AG09319 (cell line): ENCODE data around the gene OXTR.

ENCODE experiments used
- DNase-seq: peaks from one replicate; pipeline ENCODE4 v3.0.0-alpha.2; 2010; ENCODE audit warnings: low read depth; ENCODE audit errors: extremely low read depth
- TF ChIP-seq, protein P1 (sequence below): IDR thresholded peaks from 2 replicates; pipeline ENCODE4 v1.5.1; 2011; ENCODE audit warnings: low read depth, mild to moderate bottlenecking, inconsistent platforms, low read length, moderate library complexity

The OXTR gene

DNA sequence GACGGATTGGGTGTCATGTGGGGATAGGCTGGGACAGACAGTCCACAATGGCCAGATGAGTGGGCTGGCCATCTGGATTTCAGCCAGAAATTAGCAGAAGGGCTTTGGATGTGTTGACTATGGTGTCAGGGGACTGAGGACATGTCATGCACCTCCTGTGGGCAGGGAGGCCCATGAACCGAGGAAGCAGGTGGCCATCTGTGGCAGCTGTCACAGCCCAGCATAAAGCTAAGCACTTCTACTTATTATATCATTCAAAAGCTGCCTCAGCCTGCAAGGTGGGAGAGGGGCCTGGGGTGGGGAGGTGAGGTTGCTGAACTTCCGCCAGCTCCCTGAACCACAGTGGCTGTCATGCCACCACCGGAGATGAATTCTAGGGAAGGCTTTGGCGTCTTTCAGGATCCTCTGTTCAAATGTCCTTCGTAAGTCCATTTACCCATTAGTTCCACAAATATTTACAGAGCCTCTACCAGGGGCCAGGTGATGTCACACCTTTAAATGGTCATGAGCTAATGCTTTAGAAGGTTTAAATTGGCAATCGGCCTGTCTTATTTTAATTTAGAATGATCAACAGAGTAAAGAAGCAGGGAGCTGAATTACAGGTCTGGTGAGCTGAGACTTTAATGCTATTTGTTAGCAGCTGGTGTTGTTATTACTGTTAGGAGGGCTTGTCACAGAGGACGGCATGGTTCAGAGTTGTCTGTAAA, 59.5 kb downstream of the OXTR start:
- TF ChIP-seq, protein P1, sequence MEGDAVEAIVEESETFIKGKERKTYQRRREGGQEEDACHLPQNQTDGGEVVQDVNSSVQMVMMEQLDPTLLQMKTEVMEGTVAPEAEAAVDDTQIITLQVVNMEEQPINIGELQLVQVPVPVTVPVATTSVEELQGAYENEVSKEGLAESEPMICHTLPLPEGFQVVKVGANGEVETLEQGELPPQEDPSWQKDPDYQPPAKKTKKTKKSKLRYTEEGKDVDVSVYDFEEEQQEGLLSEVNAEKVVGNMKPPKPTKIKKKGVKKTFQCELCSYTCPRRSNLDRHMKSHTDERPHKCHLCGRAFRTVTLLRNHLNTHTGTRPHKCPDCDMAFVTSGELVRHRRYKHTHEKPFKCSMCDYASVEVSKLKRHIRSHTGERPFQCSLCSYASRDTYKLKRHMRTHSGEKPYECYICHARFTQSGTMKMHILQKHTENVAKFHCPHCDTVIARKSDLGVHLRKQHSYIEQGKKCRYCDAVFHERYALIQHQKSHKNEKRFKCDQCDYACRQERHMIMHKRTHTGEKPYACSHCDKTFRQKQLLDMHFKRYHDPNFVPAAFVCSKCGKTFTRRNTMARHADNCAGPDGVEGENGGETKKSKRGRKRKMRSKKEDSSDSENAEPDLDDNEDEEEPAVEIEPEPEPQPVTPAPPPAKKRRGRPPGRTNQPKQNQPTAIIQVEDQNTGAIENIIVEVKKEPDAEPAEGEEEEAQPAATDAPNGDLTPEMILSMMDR: no peak
- no peak for DNase-seq

DNA sequence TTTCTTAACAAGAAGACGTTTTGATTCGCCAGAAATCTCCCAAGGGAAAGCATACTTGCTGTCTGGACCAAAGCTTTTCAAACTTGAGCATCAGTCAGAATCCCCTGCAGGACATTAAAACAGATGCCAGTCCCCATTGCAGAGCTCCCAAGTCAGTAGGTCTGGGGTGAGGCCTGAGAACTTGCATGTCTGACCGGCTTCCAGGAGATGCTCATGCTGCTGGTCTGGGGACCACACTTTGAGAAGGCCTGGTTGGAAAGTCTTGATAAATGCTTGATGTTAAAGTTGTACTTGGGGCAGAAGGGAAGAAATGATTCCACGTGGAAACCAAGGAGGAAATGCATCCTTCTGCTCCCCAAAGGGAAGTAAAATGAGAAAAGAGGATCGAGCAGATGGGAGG, 60.1 kb downstream of the OXTR start:
- DNase-seq: no peak
- TF ChIP-seq, protein P1: no peak

DNA sequence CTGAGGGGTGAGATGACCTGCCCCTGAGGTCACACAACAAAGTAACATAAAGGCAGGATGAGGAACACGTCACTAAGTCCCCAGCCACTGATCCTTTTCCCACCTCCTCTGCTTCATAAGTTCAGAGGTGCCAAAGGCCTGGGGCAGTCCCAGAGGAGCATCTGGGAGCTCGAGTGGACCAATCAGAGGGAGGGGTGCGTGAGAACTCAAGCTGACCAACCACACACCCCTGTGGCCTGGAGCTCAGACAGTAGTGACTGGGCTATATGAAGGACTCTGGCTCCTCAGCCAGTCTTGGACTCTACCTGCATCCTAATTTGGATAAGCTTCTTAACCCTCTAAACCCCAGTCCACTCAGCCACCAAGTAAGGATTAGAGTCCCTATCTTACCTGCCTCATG, 63.8 kb downstream of the OXTR start:
- DNase-seq: no peak
- TF ChIP-seq, protein P1: no peak

DNA sequence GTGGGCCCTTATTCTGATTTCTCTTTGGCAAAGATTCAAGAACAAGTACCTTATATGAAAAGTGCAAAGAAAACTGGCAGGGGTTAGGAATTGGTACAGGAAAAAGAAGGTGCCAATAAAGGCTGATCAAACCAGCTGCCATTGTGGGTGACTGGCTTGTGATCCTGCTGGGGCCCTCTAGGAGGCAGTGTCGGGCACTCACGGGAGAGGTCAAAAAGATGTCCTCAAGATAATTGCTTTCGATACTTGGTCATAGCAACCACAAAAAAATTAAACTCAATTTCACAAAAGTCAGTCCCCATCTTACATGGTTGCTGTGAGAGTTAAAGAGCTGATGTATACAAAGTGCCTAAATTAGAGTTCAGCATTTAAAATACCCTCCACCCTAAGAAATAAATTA, 66.9 kb downstream of the OXTR start:
- DNase-seq: no peak

More for the DNA sequence above, 66.9 kb downstream of the OXTR start:
- TF ChIP-seq, protein P1: peak; percentile 17
